Activated CD8-positive, alpha-beta T cell treated with anti-CD3 and anti-CD28 coated beads for 36 hours (primary cell): Measurements from ENCODE around the gene GPX4. TPM values are rescaled to one million over a fixed set of nuclear protein-coding genes. Genes with fewer than 3 reads are reported as not detected.

Experiments
- ATAC-seq: fragments of 200-7000 bp; cut with Tn5 transposase; one replicate; pipeline ENCODE4 v1.10.0; 2021; ENCODE audit warnings: mild to moderate bottlenecking, moderate library complexity
- CTCF ChIA-PET: fragments of 350-600 bp; sonication (Branson Sonifier 250); formaldehyde crosslinking; loops from one replicate; lab custom pipeline; 2021; ENCODE audit warnings: antibody characterized with exemption; lab: Charles Lee
- POLR2A ChIA-PET: fragments of 350-600 bp; sonication (Branson Sonifier 250); formaldehyde crosslinking; loops from one replicate; lab custom pipeline; 2021; ENCODE audit warnings: antibody characterized with exemption; lab: Charles Lee
- DNase-seq: peaks from one replicate; pipeline ENCODE4 v3.0.0-alpha.2; 2020
- H3K27ac Mint-ChIP-seq: one replicate; pipeline ENCODE4 v1.8.0; 2021; ENCODE audit warnings: mild to moderate bottlenecking, mixed read lengths
- H3K27me3 Mint-ChIP-seq: one replicate; pipeline ENCODE4 v1.8.0; 2021; ENCODE audit warnings: mixed read lengths
- H3K36me3 Mint-ChIP-seq: one replicate; pipeline ENCODE4 v1.8.0; 2021; ENCODE audit warnings: low read depth, mixed read lengths
- H3K4me1 Mint-ChIP-seq: one replicate; pipeline ENCODE4 v1.8.0; 2021; ENCODE audit warnings: low read depth, mixed read lengths
- H3K4me3 Mint-ChIP-seq: one replicate; pipeline ENCODE4 v1.8.0; 2021; ENCODE audit warnings: mild to moderate bottlenecking, moderate library complexity, mixed read lengths
- H3K9me3 Mint-ChIP-seq: one replicate; pipeline ENCODE4 v1.8.0; 2021; ENCODE audit warnings: mixed read lengths
- intact Hi-C: fragments of 100-400 bp; cut with micrococcal nuclease; formaldehyde crosslinking; loops from one replicate; pipeline ENCODE4 v1.10.0; 2022
- total RNA-seq, 2 experiments: library from RNA; stranded (reverse); gene quantifications; one replicate each; pipeline ENCODE4 v1.2.3, GENCODE V29; 2021
- TF ChIP-seq, protein P1 (sequence below): fragments of 200-600 bp; IDR thresholded peaks from one replicate; pipeline ENCODE4 v1.8.0; 2022; ENCODE audit warnings: antibody characterized with exemption, mild to moderate bottlenecking

GPX4 gene
- total RNA-seq, 2 experiments from 2014 or later: 224 to 232 TPM

DNA sequence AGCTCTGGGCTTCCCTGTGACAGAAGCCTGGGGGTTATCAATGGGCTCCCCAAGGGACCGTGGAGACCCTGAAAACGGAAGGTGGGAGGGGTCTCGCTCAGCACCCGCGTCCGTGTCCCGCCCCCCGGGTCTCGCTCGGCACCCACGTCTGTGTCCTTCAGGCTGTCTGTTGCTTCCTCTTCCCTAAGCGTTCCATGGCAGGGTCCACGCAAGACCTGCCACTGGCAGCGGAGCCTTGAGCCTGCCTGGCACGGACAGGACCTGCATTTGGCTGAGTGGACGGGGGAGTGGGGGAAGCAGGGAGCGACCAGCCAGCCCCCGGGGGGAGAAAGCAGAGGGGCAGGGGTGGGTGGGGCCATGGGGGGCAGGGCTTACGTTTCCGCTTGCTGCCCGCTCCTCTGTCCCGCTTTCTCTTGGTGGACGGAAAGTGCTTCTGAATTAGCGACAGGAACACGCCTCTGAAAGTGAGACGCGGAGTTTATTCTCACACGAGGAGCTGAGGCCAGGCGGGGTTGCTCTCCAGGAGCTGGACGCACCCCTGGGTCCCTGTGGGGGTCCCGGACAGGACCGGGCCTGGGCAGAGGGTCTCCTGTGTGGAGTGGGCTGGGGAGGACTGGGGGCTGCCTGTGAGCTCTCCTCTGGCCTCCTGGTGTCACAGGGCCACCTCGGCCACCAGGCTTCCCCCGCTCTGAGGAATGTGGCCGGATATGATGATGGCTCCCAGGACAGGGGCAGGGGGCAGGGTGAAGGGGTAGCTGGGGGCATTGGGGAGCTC is 12.0 kb downstream of the GPX4 start:
- ChIA-PET POLR2A (interaction anchor here (1.3 to 2.6 kb wide), 3 partner anchors 8 to 15 kb away, joined by 3 to 11 read pairs (median 6); no protein-coding TSS in a partner anchor), CTCF (interaction anchor here (1.3 kb wide), 1 partner anchor 79 kb away, joined by 3 read pairs; no protein-coding TSS in a partner anchor)
- Mint-ChIP-seq H3K4me1 (peaks cover 5% of the 10 kb centered on the region), H3K36me3 (peaks cover 2% of the 10 kb centered on the region), H3K4me3 (no peak overlapping the region), H3K27me3 (no peaks in the 10 kb centered on the region), H3K27ac (no peak overlapping the region), H3K9me3 (no peaks in the 10 kb centered on the region)
- intact Hi-C loops: no loop called here
- no peak for DNase-seq
- TF ChIP-seq, protein P1, sequence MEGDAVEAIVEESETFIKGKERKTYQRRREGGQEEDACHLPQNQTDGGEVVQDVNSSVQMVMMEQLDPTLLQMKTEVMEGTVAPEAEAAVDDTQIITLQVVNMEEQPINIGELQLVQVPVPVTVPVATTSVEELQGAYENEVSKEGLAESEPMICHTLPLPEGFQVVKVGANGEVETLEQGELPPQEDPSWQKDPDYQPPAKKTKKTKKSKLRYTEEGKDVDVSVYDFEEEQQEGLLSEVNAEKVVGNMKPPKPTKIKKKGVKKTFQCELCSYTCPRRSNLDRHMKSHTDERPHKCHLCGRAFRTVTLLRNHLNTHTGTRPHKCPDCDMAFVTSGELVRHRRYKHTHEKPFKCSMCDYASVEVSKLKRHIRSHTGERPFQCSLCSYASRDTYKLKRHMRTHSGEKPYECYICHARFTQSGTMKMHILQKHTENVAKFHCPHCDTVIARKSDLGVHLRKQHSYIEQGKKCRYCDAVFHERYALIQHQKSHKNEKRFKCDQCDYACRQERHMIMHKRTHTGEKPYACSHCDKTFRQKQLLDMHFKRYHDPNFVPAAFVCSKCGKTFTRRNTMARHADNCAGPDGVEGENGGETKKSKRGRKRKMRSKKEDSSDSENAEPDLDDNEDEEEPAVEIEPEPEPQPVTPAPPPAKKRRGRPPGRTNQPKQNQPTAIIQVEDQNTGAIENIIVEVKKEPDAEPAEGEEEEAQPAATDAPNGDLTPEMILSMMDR: no peak
- ATAC-seq: no peak

DNA sequence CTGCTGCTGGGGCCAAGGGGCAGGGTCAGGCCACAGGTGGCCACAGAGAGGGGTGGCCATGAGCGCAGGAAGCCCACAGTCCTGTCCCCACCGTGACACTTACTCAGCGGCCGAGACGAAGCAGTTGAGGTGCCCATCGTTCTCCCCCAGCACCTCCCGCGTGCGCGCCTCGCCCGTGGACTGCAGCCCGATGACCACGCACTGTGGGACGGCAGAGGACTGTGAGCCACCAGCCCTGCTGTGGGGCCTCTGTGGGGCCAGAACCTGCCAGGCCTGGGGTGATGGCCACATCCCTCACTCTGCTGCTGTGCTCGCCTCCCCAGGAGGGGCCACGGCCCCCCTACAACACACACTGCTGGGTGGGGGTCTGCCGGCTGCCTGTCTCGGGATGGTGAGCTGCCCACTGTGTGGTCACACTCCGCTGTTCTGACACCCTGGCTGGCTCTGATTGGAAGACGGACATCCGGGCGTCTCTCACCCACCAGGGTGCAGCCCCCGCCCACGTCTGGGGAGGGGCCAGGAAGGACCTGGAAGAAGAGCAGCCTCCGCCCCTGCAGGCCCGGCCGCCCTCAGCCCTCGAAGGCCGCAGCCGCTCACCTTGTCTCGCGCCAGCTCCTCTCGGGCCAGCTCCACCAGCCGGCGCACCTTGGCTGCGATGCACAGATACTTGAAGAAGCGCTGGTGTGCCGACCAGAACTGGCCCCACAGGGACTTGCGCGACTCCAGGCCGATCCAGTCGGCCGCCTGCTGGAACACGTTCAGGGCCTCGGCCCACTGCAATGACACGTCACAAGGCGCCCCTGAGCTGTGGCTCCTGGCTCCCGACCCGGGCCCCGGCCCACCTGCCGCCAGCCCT is 13.2 kb downstream of the GPX4 start:
- ATAC-seq: no peak

DNA sequence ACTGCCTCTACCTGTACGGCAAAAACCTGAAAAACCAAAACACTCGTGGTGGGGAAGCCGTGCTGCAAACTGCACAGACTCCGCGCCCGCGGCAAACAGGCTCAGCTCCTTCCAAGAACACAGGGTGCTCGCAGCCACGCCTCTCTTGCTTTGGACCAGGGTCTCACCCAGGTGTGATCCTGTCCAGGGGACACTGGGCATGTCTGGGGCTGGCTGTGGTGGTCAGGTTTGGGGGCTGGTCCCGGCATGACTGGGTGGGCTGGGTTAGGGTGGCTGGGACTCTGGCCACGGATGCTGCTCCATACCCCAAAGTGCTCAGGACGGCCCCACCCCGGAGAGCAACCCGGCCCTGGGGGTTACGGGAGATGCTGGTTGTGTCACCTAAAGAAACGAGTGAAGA is 13.9 kb downstream of the GPX4 start:
- Mint-ChIP-seq H3K27me3 (no peaks in the 10 kb centered on the region), H3K4me3 (no peak overlapping the region), H3K27ac (no peak overlapping the region), H3K4me1 (peaks cover 5% of the 10 kb centered on the region), H3K9me3 (no peaks in the 10 kb centered on the region), H3K36me3 (peaks cover 8% of the 10 kb centered on the region)
- POLR2A ChIA-PET: interaction anchor here (1.1 to 1.7 kb wide), 2 partner anchors 13 to 75 kb away, joined by 3 to 6 read pairs; no protein-coding TSS in a partner anchor
- ATAC-seq (no peak), DNase-seq (no peak)
- intact Hi-C loops: no loop called here
- CTCF ChIA-PET: no interaction called here
- TF ChIP-seq, protein P1: no peak

More for the DNA sequence above, 13.2 kb downstream of the GPX4 start:
- TF ChIP-seq, protein P1: no peak
- CTCF ChIA-PET: no interaction called here
- Mint-ChIP-seq H3K9me3 (no peaks in the 10 kb centered on the region), H3K4me3 (no peak overlapping the region), H3K27me3 (no peaks in the 10 kb centered on the region), H3K36me3 (peaks cover 8% of the 10 kb centered on the region), H3K4me1 (peaks cover 5% of the 10 kb centered on the region), H3K27ac (no peak overlapping the region)
- no peak for DNase-seq
- intact Hi-C loops: no loop called here
- POLR2A ChIA-PET: interaction anchor here (1.1 to 1.7 kb wide), 3 partner anchors 12 to 76 kb away, joined by 3 to 6 read pairs (median 3); no protein-coding TSS in a partner anchor

DNA sequence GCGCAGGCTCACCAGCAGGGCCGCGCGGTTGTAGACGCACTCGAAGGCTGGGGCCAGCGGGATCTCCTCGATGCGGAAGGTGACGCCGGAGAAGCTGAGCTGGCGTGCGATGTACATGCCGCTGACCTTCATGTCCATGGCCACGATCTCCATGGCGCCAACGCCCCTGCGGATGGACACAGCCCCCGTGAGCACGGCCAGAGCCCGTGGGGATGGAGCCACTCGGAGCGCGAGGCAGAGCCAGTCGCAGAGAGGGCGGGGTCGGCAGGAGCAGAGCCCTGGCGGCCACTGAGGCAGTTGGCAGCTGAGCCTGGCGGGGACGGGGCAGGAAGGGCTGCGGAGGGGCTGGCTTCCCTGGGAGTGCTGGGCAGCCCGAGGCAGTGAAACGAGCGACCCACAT is 15.2 kb downstream of the GPX4 start:
- Mint-ChIP-seq H3K27me3 (no peaks in the 10 kb centered on the region), H3K9me3 (no peaks in the 10 kb centered on the region), H3K4me1 (no peaks in the 10 kb centered on the region), H3K36me3 (peaks cover 14% of the 10 kb centered on the region), H3K27ac (no peak overlapping the region), H3K4me3 (no peak overlapping the region)
- TF ChIP-seq, protein P1: no peak
- ChIA-PET CTCF (no interaction called here), POLR2A (interaction anchor here (0.6 kb wide), 1 partner anchor 11 kb away, joined by 3 read pairs; no protein-coding TSS in a partner anchor)
- DNase-seq (no peak), ATAC-seq (no peak)
- intact Hi-C loops: no loop called here
